Fibroblast of pulmonary artery (primary cell): ENCODE data around the gene EGFR.
"Not testable (repeated sequence)": the region's sequence is repeated elsewhere in the genome, so short reads cannot be mapped to it uniquely, and the experiment has no call there.

Experiments
- DNase-seq: peaks from one replicate; pipeline ENCODE4 v3.0.0-alpha.2; 2010; ENCODE audit warnings: low read depth
- H3K4me3 ChIP-seq: replicated peaks from 2 replicates; pipeline ENCODE4 v1.5.1; 2011; ENCODE audit warnings: low read depth, mild to moderate bottlenecking, control low read depth, low read length, moderate library complexity
- TF ChIP-seq, protein P1 (sequence below): IDR thresholded peaks from 2 replicates; pipeline ENCODE4 v1.5.1; 2011; ENCODE audit warnings: mild to moderate bottlenecking, control low read depth, low read length, inconsistent platforms; ENCODE audit errors: missing control alignments

Gene EGFR

DNA sequence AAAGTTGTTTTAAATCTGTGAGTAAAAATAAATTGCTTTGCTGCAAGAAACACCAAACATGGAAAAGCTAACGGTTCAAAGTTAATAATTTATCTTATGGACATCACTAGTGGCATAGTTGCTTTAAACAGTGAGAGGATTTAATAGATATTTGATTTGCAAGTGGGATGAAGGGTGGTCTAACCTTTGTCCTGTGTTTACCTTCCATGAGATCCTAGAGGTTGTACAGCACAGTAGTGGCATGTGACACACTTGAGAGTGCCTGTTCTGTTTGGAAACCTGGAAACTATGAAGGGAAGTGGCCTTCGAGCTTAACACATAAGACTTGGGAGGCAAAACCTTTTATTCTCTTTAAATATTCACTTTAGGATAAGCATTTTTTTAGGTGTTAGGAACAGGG is 16.0 kb downstream of the EGFR start:
- TF ChIP-seq, protein P1, sequence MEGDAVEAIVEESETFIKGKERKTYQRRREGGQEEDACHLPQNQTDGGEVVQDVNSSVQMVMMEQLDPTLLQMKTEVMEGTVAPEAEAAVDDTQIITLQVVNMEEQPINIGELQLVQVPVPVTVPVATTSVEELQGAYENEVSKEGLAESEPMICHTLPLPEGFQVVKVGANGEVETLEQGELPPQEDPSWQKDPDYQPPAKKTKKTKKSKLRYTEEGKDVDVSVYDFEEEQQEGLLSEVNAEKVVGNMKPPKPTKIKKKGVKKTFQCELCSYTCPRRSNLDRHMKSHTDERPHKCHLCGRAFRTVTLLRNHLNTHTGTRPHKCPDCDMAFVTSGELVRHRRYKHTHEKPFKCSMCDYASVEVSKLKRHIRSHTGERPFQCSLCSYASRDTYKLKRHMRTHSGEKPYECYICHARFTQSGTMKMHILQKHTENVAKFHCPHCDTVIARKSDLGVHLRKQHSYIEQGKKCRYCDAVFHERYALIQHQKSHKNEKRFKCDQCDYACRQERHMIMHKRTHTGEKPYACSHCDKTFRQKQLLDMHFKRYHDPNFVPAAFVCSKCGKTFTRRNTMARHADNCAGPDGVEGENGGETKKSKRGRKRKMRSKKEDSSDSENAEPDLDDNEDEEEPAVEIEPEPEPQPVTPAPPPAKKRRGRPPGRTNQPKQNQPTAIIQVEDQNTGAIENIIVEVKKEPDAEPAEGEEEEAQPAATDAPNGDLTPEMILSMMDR, result no peak
- DNase-seq, result no peak
- H3K4me3 ChIP-seq, result no peak overlapping the region

DNA sequence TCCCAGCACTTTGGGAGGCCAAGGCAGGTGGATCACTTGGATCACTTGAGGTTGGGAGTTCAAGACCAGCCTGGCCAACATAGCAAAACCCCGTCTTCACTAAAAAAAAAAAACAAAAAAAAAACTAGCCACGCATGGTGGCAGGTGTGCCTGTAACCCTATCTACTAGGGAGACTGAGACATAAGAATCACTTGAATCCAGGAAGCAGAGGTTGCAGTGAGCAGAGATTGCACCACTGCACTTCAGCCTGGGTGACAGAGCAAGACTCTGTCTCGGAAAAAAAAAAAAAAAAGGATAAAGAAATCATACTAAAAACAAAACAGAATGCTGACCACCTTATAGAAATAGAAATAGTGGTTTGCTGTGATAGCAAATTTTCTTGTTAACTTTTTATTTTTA is 16.6 kb downstream of the EGFR start:
- not testable (repeated sequence) for DNase-seq, H3K4me3 ChIP-seq

DNA sequence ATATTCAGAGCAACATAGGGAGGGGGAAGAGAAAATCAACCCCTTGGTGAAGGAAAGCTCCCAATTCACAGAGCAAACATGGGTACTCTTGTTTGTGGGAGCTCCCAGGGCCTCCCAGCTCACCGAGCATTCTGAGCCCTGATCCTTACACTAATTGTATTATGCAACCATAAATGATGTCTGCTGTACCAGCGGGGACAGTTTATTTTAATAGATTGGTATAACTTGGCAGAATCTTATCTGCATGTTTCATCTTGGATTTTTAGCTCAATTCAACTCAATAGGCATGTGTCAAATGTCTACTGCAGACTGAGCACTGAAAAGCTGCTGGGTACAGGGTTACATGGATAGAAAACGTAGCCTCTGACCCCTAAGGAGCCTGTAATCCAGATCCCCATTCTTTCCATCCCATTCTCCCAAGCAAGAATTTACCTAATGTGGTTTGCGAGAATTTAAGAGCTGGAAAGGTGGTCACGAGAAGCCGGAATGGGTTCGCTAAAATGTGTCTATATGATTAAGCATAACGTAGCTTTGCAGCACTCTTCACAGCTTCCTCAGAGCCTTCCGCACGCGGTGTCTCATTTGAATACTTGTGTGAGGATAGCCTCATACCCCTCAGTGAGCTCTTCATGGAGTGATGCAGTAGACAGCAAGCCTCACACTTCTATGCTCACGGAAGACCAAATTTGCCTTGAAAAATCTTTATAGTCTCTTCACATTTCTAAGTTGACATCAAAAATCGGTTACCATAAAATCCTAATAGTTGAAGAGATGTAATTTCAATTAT is 18.3 kb downstream of the EGFR start:
- H3K4me3 ChIP-seq, result no peak overlapping the region
- TF ChIP-seq, protein P1, result no peak
- DNase-seq, result no peak

DNA sequence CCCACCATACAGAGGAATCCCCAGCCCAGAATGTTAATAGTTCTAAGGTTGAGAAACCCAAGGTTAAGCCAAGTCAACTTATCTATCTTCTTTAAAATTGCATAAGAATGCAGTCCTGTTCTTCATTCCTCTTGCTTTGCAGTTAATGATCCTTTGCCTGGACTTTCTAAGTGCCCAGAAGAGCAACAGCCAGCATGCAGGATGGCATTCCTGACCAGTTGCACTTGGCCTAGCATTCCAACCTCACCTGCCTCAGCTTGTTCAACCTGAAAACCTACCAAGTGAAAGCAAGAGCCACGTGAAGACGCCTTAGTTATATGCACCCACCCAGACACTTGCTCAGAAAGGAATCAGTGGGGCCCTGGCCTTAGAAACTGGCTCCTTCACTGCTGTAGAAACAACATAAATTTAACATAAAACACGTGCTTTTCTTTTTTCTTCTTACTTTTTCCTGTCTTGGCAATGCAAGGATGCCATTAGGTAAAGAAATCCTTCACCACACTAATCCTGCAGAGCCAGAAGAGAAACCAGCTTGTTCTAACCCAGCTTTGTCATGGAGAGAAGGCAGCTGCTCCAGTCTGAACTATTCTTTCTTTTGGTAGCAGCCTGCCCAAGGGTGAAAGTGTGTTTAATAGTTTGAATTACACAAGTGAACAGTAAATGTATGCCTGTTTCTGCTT is 25.0 kb downstream of the EGFR start:
- no peak overlapping the region for H3K4me3 ChIP-seq
- TF ChIP-seq, protein P1, result no peak
- no peak for DNase-seq

DNA sequence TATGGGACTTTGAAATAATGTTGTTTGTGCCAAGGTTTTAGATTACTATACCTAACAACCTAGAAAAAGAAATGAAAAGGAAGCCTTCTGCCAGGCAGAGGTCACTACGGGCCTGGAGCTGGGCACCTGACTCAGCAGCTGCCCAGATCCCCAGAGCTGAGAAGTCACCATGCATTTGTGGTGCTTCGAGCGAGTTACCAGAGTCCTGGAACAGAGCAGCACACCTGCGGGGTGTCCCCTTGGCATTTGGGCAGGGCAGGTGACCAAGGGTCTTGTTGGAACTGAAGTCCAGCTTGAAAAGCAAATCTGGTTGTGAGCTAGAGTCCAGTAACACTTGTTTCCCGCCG is 25.5 kb downstream of the EGFR start:
- no peak overlapping the region for H3K4me3 ChIP-seq
- DNase-seq, result no peak
- TF ChIP-seq, protein P1, result no peak

DNA sequence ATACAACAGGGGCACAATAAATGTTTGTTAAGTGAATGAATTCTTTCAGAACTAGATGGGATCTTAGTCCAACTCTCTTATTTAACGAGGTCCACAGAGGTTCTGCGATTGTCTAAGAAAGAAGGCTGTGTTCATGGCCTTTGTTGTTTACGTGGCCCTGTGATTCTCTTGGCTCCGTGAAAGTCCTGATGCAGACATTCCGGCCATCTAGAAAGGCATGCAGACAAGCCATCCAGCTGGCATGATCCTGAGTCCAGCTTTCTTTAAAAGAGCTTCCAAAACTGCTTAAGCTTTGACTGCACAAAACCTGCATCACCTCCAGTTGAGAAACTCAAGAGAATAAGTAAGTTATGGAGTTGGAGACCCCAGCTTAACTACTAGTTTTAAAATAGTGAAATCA is 26.0 kb downstream of the EGFR start:
- TF ChIP-seq, protein P1, result no peak
- DNase-seq, result no peak
- no peak overlapping the region for H3K4me3 ChIP-seq

DNA sequence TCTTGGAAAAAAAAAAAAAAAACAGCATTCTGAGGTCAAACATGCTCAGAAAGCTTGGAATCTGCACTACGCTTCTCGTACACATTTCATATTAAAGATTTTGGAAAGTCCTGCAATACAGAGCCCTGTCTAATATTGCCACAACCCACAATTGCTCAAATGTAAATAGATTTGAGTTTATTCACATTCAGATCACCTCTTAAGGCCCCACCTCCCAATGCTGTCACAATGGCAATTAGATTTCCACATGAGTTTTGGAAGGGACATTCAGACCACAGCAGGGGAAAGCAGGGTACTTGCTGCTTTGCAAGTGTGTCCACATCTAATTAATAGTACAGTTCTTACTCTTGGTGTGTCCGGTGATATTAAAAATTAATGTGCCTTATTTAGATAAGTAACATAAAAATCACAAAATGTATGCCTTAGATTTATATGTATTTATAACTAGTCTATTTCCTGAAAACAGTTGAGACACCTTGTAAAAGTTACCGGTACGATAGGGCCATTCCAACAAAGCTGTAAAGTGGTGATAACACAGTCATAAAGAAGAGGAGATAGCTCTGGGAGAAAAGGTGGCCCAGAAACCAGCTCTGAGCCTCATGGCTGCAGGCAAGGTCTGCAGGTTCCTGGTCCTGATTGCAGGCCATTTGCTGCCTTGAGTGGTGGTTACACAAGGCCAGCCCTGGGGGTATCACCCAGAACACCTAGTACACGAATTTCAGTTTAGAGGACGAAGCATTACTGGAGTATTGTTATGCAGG is 27.9 kb downstream of the EGFR start:
- DNase-seq, result no peak
- TF ChIP-seq, protein P1, result no peak
- H3K4me3 ChIP-seq, result no peak overlapping the region
